Endodermal cell (in vitro differentiated cells): ENCODE results near the gene HAAO. TPM values are rescaled to one million over a fixed set of nuclear protein-coding genes. Genes with fewer than 3 reads are reported as not detected.

Source experiments
- DNase-seq: peaks from one replicate; pipeline ENCODE4 v3.0.0-alpha.2; 2017
- H3K27ac ChIP-seq: 2 replicates; pipeline ENCODE4 v1.5.1; 2013; ENCODE audit warnings: mild to moderate bottlenecking, low read depth, low read length, moderate library complexity
- H3K27me3 ChIP-seq: 2 replicates; pipeline ENCODE4 v1.6.1; 2013; ENCODE audit warnings: mild to moderate bottlenecking, low read length, moderate library complexity; ENCODE audit not compliant: insufficient read depth, control insufficient read depth, poor library complexity, severe bottlenecking
- H3K36me3 ChIP-seq: 2 replicates; pipeline ENCODE4 v1.7.0; 2013; ENCODE audit warnings: mild to moderate bottlenecking, low read length, moderate library complexity; ENCODE audit not compliant: control insufficient read depth, insufficient read depth
- H3K4me1 ChIP-seq: one replicate; pipeline ENCODE4 v1.7.0; 2013; ENCODE audit warnings: low read length; ENCODE audit not compliant: control insufficient read depth, insufficient read depth
- H3K4me3 ChIP-seq: 2 replicates; pipeline ENCODE4 v1.5.1; 2013; ENCODE audit warnings: mild to moderate bottlenecking, low read length, moderate library complexity
- H3K9ac ChIP-seq: 2 replicates; pipeline ENCODE4 v1.6.1; 2013; ENCODE audit warnings: mild to moderate bottlenecking, low read length, moderate library complexity; ENCODE audit not compliant: poor library complexity, severe bottlenecking; ENCODE audit errors: extremely low read depth
- H3K9me3 ChIP-seq: 2 replicates; pipeline ENCODE4 v1.6.1; 2013; ENCODE audit warnings: mild to moderate bottlenecking, low read length, moderate library complexity; ENCODE audit not compliant: control insufficient read depth
- H3K27ac Mint-ChIP-seq: 2 replicates; pipeline ENCODE4 v1.8.0; 2020; ENCODE audit warnings: mixed read lengths
- H3K27me3 Mint-ChIP-seq: 2 replicates; pipeline ENCODE4 v1.8.0; 2021; ENCODE audit warnings: mild to moderate bottlenecking, mixed read lengths; ENCODE audit not compliant: insufficient read depth
- H3K36me3 Mint-ChIP-seq: 2 replicates; pipeline ENCODE4 v1.8.0; 2020; ENCODE audit warnings: low read depth, mixed read lengths
- H3K4me1 Mint-ChIP-seq: 2 replicates; pipeline ENCODE4 v1.8.0; 2020; ENCODE audit warnings: mixed read lengths
- H3K4me3 Mint-ChIP-seq: 2 replicates; pipeline ENCODE4 v1.8.0; 2020; ENCODE audit warnings: mild to moderate bottlenecking, moderate library complexity, mixed read lengths
- H3K9me3 Mint-ChIP-seq: 2 replicates; pipeline ENCODE4 v1.8.0; 2020; ENCODE audit warnings: mild to moderate bottlenecking, mixed read lengths
- WGBS, 2 experiments: methylation state at CpG; one replicate each; pipeline versions ENCODE4 v1.1.5 to v1.1.7; 2013; ENCODE audit warnings: missing lambda C conversion rate in 2 of 2, mixed read lengths in 1 of 2; ENCODE audit not compliant: insufficient coverage in 1 of 2, insufficient read length in 1 of 2; 5-methylcytosine and 5-hydroxymethylcytosine counted together
- total RNA-seq, 2 donors: library from RNA; stranded (reverse); fragmentation: NEBNext Ultra II Directional in 1 of 2; extraction: Animal tissue kit (Norgen Biotek cat#: 25700) in 1 of 2; gene quantifications; 2 replicates in 1 of 2; 3 replicates in 1 of 2; pipeline ENCODE4 v1.2.1, GENCODE V29; 2021
- TF ChIP-seq, protein P1 (sequence below): fragments of 200-600 bp; sonication (generic); conservative IDR thresholded peaks from 2 replicates; pipeline ENCODE4 v1.5.0; 2021; ENCODE audit warnings: antibody characterized with exemption, mild to moderate bottlenecking

HAAO gene
- total RNA-seq, 2 donors from 2014 or later = 13.4 to 24.2 TPM

DNA sequence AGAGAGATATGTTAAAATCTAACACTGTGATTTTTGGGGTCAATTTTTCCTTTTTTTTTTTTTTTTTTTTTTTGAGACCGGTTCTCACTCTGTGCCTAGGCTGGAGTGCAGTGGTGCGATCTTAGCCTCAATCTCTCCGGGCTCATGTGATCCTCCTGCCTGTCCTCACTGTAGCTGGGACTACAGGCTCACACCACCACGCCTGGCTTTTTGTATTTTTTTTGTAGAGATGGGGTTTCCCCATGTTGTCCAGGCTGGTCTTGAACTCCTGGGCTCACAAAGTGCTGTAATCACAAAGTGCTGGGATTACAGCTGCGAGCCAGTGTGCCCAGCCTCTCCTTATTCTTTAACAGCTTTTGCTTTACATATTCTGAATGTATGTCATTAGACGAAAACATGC lies 2.9 kb upstream of the HAAO start:
- Mint-ChIP-seq H3K36me3 (peaks cover 4% of the 10 kb centered on the region), H3K27me3 (peaks cover 31% of the 10 kb centered on the region), H3K9me3 (peaks cover 4% of the 10 kb centered on the region), H3K4me1 (peaks cover 23% of the 10 kb centered on the region), H3K27ac (no peak overlapping the region), H3K4me3 (no peak overlapping the region)
- Histone ChIP-seq H3K4me1 (peaks cover 3% of the 10 kb centered on the region), H3K9ac (no peak overlapping the region), H3K27ac (no peak overlapping the region), H3K27me3 (peaks cover 34% of the 10 kb centered on the region), H3K36me3 (no peaks in the 10 kb centered on the region), H3K4me3 (no peak overlapping the region), H3K9me3 (peaks cover 10% of the 10 kb centered on the region)
- TF ChIP-seq, protein P1, sequence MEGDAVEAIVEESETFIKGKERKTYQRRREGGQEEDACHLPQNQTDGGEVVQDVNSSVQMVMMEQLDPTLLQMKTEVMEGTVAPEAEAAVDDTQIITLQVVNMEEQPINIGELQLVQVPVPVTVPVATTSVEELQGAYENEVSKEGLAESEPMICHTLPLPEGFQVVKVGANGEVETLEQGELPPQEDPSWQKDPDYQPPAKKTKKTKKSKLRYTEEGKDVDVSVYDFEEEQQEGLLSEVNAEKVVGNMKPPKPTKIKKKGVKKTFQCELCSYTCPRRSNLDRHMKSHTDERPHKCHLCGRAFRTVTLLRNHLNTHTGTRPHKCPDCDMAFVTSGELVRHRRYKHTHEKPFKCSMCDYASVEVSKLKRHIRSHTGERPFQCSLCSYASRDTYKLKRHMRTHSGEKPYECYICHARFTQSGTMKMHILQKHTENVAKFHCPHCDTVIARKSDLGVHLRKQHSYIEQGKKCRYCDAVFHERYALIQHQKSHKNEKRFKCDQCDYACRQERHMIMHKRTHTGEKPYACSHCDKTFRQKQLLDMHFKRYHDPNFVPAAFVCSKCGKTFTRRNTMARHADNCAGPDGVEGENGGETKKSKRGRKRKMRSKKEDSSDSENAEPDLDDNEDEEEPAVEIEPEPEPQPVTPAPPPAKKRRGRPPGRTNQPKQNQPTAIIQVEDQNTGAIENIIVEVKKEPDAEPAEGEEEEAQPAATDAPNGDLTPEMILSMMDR = no peak
- WGBS, 2 experiments = 83 to 92% methylated on average over 1 to 6 of the region's 6 CpGs
- DNase-seq = no peak

DNA sequence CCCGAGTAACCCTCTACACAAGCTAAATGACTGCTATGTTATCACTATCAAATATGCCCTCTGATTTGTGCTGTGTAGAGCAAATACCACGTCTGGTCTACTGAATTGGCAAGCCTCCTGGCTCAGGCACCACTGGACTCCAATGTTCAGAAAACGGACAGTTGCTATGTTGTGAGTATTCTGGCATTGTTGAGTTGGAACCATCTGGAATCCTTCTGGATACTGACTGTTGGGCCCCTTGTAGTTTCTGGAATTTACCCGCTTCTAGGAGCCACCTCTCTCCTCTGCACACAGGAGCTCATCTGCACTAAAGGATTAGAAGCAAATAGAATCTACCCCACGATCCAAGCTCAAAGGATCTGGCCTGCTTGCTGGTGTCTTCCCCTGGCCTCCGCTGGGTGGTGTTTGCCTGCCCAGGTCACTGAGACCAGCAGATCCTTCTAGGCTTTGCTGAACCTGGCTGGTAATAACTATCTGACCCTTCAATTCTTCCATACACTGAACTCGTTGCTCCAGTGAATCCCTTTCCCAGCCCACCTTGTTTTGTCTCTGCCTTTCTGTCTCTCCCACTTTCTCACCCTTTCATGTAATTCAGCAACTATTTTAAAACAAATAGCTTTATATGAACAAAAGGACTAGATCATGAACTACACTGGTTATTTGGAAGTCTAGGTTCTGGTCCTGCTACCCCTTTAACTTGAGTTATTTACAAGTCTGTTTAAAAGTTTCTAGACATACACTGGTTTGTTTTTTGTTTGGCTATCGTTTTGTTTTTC lies 2.1 kb upstream of the HAAO start:
- H3K4me3 ChIP-seq = peak overlapping the region; percentile 80
- H3K9me3 Mint-ChIP-seq = peaks cover 4% of the 10 kb centered on the region
- peaks cover 36% of the 10 kb centered on the region for H3K27me3 Mint-ChIP-seq
- peaks cover 29% of the 10 kb centered on the region for H3K27me3 ChIP-seq
- H3K9me3 ChIP-seq = peaks cover 10% of the 10 kb centered on the region
- peaks cover 23% of the 10 kb centered on the region for H3K4me1 Mint-ChIP-seq
- peak overlapping the region; percentile 68 for H3K4me3 Mint-ChIP-seq
- peak; percentile 89 for DNase-seq
- TF ChIP-seq, protein P1 = peak; percentile 79
- peak overlapping the region; percentile 91 for H3K27ac ChIP-seq
- WGBS, 2 experiments = 61 to 64% methylated on average over 5 to 8 of the region's 8 CpGs
- H3K36me3 Mint-ChIP-seq = peaks cover 4% of the 10 kb centered on the region
- no peak overlapping the region for H3K9ac ChIP-seq
- no peaks in the 10 kb centered on the region for H3K36me3 ChIP-seq
- peaks cover 3% of the 10 kb centered on the region for H3K4me1 ChIP-seq
- no peak overlapping the region for H3K27ac Mint-ChIP-seq

DNA sequence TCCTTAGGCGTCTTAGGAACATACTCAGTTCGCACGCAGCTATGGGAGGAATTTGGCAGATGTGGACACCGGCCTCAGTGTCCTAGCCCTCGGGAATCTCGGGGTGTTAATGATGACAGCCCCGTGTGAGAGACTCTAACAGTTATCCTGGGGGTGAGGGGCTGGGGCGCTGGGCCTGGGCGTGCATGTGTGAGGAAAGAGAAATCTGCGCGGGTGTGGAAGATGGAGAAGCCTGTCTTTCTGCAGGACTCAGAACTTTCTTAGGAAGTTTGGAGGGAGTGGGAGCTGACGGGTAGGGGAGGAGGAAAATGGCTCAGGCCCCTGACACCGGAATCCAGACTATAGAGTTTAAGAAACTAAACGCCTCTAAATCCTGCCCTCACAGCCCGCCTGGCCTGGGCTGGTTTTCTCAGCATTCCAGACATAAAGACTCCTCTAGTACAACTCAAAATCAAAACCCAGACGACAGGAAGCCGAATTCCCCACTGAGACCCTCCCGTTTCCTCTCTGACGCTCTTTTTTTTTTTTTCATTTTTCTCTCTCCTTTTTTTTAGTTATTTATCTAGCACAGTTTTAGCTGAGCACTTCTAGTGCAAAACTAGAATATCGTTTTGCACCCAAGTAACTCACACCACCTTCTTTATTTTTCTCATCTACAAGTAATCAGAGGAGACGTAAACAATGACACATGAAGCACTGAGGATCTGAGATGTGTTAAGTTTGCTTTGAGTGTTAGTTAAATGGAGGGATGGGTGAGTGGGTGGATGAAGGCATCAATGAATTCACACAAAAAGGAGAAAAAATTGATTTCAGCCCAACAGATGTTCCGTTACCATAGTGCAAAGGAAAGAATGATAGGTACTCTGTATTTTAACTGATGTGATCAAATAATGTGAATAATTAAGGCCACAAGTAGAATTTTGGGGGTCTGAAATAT lies 1.2 kb upstream of the HAAO start:
- H3K27ac ChIP-seq = peak overlapping the region; percentile 91
- Mint-ChIP-seq H3K4me3 (peak overlapping the region; percentile 68), H3K27me3 (peaks cover 33% of the 10 kb centered on the region), H3K4me1 (peaks cover 23% of the 10 kb centered on the region), H3K27ac (peak overlapping the region; percentile 74), H3K9me3 (peaks cover 4% of the 10 kb centered on the region), H3K36me3 (peaks cover 5% of the 10 kb centered on the region)
- peak overlapping the region; percentile 80 for H3K4me3 ChIP-seq
- H3K27me3 ChIP-seq = peaks cover 29% of the 10 kb centered on the region
- WGBS, 2 experiments = 25 to 33% methylated on average over 15 to 22 of the region's 22 CpGs
- H3K9me3 ChIP-seq = peaks cover 10% of the 10 kb centered on the region
- H3K36me3 ChIP-seq = no peaks in the 10 kb centered on the region
- peaks cover 3% of the 10 kb centered on the region for H3K4me1 ChIP-seq
- TF ChIP-seq, protein P1 = no peak
- no peak for DNase-seq
- H3K9ac ChIP-seq = peak overlapping the region; percentile 63
